ENCODE measurements around the gene DLG2. TPM values are rescaled to one million over a fixed set of nuclear protein-coding genes. Genes with fewer than 3 reads are reported as not detected.
"Not testable (repeated sequence)": the region's sequence is repeated elsewhere in the genome, so short reads cannot be mapped to it uniquely, and the experiment has no call there.

DLG2 gene
- total RNA-seq, 4 donors from 2014 or later, result 37.9 to 71.5 (median 44.9) TPM

GRCh38 chr11:83436855-83437254 lies 2190.3 kb downstream of the DLG2 start:
- no peak for DNase-seq (ENCODE audit: low spot score in 2 of 2)
- H3K27ac ChIP-seq, result no peak overlapping the region
- no peak overlapping the region for H3K4me3 ChIP-seq
- H3K36me3 ChIP-seq, result no peaks in the 10 kb centered on the region
- no peak for TF ChIP-seq EP300 (IDR thresholded peaks at IDR 0.05)
- TF ChIP-seq POLR2AphosphoS5 (IDR thresholded peaks at IDR 0.05), result no peak
- TF ChIP-seq POLR2A (IDR thresholded peaks at IDR 0.05), result no peak
- no peak for TF ChIP-seq CTCF (IDR thresholded peaks at IDR 0.05)
- no peaks in the 10 kb centered on the region for H3K27me3 ChIP-seq
- WGBS, result 86% methylated on average over 3 of the region's 3 CpGs
- no peaks in the 10 kb centered on the region for H3K4me1 ChIP-seq
- H3K9me3 ChIP-seq, result no peaks in the 10 kb centered on the region

DNA sequence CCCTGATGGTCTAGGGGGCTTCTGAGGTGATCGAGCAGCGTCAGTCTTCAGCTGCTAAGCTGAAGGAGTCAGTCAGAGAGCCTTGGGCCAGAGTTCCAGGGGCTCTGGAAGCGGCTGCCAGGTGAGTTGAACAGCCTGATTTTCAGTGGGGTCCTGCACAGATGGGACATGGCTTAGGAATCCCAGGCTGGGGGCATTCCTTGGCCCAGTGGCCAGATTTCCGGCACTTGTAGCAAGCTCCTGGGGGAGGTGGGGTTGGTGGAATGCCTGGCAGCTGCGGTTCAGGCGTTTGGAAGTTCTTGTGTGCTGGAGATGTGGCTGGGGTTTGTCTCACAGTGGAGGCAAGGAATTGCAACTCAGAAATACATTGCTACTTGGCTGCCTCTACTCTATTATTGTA lies 2192.3 kb downstream of the DLG2 start:
- not testable (repeated sequence) for H3K4me1 ChIP-seq; H3K36me3 ChIP-seq; H3K4me3 ChIP-seq; H3K27me3 ChIP-seq; H3K9me3 ChIP-seq; DNase-seq (ENCODE audit: low spot score in 2 of 2); H3K27ac ChIP-seq
- 74% methylated on average over 5 of the region's 6 CpGs for WGBS

DNA sequence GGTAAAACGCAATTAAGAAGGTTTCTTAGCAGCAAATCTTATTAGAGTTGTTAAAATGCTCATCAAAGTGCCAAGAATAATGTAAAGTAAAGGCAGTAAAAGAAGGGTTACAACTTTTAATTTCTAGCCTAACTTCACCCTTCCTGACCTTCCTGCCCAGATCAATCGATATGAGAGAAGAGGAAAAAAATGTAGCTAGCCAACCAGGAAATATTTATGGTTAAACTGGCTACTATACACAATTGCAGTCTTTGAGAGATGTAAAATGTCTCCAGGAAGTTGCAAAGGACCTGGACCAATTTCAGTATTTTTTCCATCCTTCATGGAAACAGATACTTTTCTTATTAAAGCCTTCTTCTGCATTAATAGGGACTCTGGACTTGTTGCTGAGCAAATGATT lies 2199.2 kb downstream of the DLG2 start:
- Histone ChIP-seq H3K4me1 (no peaks in the 10 kb centered on the region), H3K9me3 (peaks cover 2% of the 10 kb centered on the region), H3K27me3 (no peaks in the 10 kb centered on the region), H3K4me3 (no peak overlapping the region), H3K27ac (no peak overlapping the region), H3K36me3 (no peaks in the 10 kb centered on the region)
- 64% methylated on average over 2 of the region's 2 CpGs for WGBS
- no peak for DNase-seq (ENCODE audit: low spot score in 2 of 2)
- TF ChIP-seq POLR2AphosphoS5 (IDR thresholded peaks at IDR 0.05) (no peak), EP300 (IDR thresholded peaks at IDR 0.05) (no peak), CTCF (IDR thresholded peaks at IDR 0.05) (no peak)

DNA sequence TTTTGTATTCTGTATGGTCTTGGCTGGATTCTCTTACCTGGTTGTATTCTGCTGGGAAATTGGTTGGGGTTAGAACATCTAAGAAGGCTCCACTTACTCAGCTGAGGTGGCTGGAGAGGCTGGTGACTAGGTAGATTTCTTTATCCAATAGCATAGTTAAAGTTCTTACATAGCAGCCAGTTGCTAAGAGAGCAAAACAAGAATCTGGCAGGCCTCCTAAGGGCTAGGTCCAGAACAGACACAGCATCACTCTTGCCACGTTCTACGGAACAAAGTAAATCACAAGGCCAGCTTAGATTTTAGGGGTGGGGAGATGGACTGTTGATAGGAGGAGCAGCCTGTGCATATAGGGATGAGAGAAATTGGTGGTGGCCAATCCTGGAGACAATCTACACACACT lies 2199.6 kb downstream of the DLG2 start:
- no peaks in the 10 kb centered on the region for H3K36me3 ChIP-seq
- no peak overlapping the region for H3K27ac ChIP-seq
- 44% methylated on average over 2 of the region's 2 CpGs for WGBS
- H3K4me3 ChIP-seq, result no peak overlapping the region
- H3K27me3 ChIP-seq, result no peaks in the 10 kb centered on the region
- DNase-seq (ENCODE audit: low spot score in 2 of 2), result no peak
- peaks cover 6% of the 10 kb centered on the region for H3K9me3 ChIP-seq
- H3K4me1 ChIP-seq, result no peaks in the 10 kb centered on the region
- TF ChIP-seq POLR2AphosphoS5 (IDR thresholded peaks at IDR 0.05) (no peak), CTCF (IDR thresholded peaks at IDR 0.05) (no peak), EP300 (IDR thresholded peaks at IDR 0.05) (no peak), POLR2A (IDR thresholded peaks at IDR 0.05) (no peak)

DNA sequence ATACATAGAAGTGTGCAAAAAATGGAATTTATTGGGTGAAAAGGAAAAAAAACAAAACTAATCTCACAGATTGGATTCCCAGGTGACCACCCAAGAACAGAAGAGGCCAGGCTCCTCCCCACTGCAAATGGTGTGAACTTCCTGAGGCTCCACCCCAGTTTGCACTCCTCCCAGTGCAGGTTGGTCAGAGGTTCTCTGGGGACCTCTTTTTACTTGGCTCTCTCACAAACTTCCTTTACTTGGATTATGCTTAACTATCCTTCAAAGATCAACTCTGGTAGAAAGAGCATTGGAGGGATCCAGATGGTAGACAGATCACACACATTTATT lies 2202.0 kb downstream of the DLG2 start:
- Histone ChIP-seq H3K9me3 (peaks cover 7% of the 10 kb centered on the region), H3K4me1 (no peaks in the 10 kb centered on the region)
- TF ChIP-seq EP300 (IDR thresholded peaks at IDR 0.05) (no peak), CTCF (IDR thresholded peaks at IDR 0.05) (no peak), POLR2AphosphoS5 (IDR thresholded peaks at IDR 0.05) (no peak), POLR2A (IDR thresholded peaks at IDR 0.05) (no peak)

DNA sequence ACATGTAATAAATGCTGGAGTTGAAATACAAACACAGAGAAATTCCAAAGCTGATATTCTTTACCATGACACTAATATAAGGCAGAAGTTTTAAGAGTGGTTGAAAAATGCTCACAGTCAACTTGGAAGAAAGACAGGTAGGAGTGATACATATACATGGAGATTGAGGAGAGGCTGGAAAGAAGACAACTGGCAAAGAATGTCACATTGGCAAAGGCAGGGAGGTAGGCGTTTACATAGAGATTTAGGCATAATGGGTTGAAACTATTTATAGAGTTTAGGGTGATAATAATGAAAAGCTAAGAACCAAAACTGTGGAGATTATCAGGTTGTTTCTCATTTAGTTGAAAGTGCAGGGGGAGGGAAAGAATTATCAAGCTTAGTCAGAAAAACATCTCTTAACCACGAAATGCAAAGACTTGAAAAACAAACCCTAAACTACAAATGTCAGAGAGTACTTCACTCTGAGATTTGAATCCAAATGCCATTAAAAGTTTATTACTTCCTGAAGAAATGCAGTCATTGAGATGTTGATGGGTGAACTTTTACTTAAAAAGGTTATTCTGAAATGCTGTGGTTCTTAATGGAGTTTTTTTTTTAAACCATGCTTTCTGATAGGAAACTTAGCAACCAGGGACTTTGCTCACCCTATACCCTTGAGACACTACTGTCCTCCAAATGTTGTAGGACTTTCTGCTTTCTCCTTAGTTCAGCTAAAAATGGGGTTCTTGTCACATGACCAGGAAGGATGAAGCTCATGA lies 2202.6 kb downstream of the DLG2 start:
- H3K27me3 ChIP-seq, result no peaks in the 10 kb centered on the region
- H3K9me3 ChIP-seq, result peaks cover 7% of the 10 kb centered on the region
- TF ChIP-seq POLR2AphosphoS5 (IDR thresholded peaks at IDR 0.05) (no peak), CTCF (IDR thresholded peaks at IDR 0.05) (no peak), POLR2A (IDR thresholded peaks at IDR 0.05) (no peak)
- H3K27ac ChIP-seq, result no peak overlapping the region
- WGBS, result 40% methylated on average over 2 of the region's 2 CpGs
- H3K4me3 ChIP-seq, result no peak overlapping the region
- DNase-seq (ENCODE audit: low spot score in 2 of 2), result no peak
- no peaks in the 10 kb centered on the region for H3K36me3 ChIP-seq
- no peaks in the 10 kb centered on the region for H3K4me1 ChIP-seq

More for the DNA sequence above, 2202.0 kb downstream of the DLG2 start:
- H3K4me3 ChIP-seq, result no peak overlapping the region
- no peaks in the 10 kb centered on the region for H3K27me3 ChIP-seq
- no peak overlapping the region for H3K27ac ChIP-seq
- no peaks in the 10 kb centered on the region for H3K36me3 ChIP-seq
- DNase-seq (ENCODE audit: low spot score in 2 of 2), result no peak

DNA sequence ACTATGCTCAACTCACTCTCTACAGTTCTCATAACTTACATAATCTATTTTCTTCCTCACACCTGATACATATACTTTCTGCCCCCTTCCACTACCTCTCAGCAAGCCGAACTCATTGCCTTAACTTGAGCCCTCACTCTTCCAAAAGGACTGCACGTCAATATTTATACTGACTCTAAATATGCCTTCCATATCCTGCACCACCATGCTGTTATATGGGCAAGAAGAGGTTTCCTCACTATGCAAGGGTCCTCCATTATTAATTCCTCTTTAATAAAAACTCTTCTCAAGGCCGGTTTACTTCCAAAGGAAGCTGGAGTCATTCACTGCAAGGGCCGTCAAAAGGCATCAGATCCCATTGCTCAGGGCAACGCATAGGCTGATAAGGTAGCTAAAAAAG lies 2204.5 kb downstream of the DLG2 start:
- not testable (repeated sequence) for H3K4me3 ChIP-seq; H3K9me3 ChIP-seq; DNase-seq (ENCODE audit: low spot score in 2 of 2); H3K4me1 ChIP-seq; H3K27me3 ChIP-seq; H3K27ac ChIP-seq; H3K36me3 ChIP-seq
- 74% methylated on average over 5 of the region's 5 CpGs for WGBS

All from suprapubic skin (tissue), 4 donors.